Lower lobe of right lung (tissue), 2 donors: ENCODE data around the gene PRM3. TPM values are rescaled to one million over a fixed set of nuclear protein-coding genes. Genes with fewer than 3 reads are reported as not detected.

Experiments used
- ATAC-seq, 2 donors: fragments of 200-7000 bp; cut with Tn5 transposase; one replicate each; pipeline ENCODE4 v1.9.1; 2020 to 2022; ENCODE audit warnings: mild to moderate bottlenecking in 2 of 2, moderate library complexity in 2 of 2
- DNase-seq: peaks from one replicate; pipeline ENCODE4 v3.0.0-alpha.2; 2020
- H3K27ac ChIP-seq: fragments of 200-600 bp; one replicate; pipeline ENCODE4 v1.8.0; 2022
- H3K27me3 ChIP-seq: fragments of 200-600 bp; one replicate; pipeline ENCODE4 v1.8.0; 2022; ENCODE audit warnings: low read depth
- H3K36me3 ChIP-seq: fragments of 200-600 bp; one replicate; pipeline ENCODE4 v1.8.0; 2022; ENCODE audit warnings: mild to moderate bottlenecking
- H3K4me1 ChIP-seq: fragments of 200-600 bp; one replicate; pipeline ENCODE4 v1.8.0; 2022
- H3K4me3 ChIP-seq: fragments of 200-600 bp; one replicate; pipeline ENCODE4 v1.8.0; 2022; ENCODE audit warnings: mild to moderate bottlenecking
- H3K9me3 ChIP-seq: fragments of 200-600 bp; one replicate; pipeline ENCODE4 v1.8.0; 2022
- intact Hi-C: fragments of 100-400 bp; cut with DNase I; formaldehyde crosslinking; loops from one replicate; pipeline ENCODE4 v1.11.0; 2022
- total RNA-seq: library from RNA; stranded (reverse); fragmentation: NEBNext Ultra II Directional; extraction: Animal tissue kit (Norgen Biotek cat#: 25700); gene quantifications from one replicate; pipeline ENCODE4 v1.2.1, GENCODE V29; 2021
- TF ChIP-seq, protein P1 (sequence below): fragments of 200-600 bp; IDR thresholded peaks from one replicate; pipeline ENCODE4 v1.8.0; 2022; ENCODE audit warnings: antibody characterized with exemption, mild to moderate bottlenecking
- donor health status: DM: no; HTN: yes; CAD: no; lungs with severe emphysema.

The PRM3 gene
- total RNA-seq, 1 donor from 2014 or later, result not detected

DNA sequence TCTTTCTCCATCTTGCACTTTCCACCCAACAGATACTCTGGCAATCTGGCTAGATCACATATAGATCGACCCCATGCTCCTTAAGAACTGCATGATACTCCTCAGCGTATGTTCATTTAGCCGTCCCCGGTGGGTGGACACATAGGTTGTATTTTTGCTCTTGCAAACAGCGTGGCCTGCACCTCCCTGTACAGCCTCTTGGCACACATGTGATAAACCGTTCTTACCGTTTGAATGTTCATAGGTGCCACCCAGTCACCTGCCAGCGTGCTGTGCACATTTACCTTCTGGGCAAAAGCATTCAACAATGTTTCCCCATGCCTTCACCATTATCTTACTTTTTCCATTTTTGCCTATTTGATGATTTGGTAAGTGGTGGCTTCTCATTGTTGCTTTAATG, 10.5 kb downstream of the PRM3 start:
- Histone ChIP-seq H3K4me3 (no peak overlapping the region), H3K27ac (no peak overlapping the region), H3K36me3 (no peaks in the 10 kb centered on the region), H3K9me3 (no peaks in the 10 kb centered on the region), H3K4me1 (peaks cover 33% of the 10 kb centered on the region), H3K27me3 (no peaks in the 10 kb centered on the region)
- TF ChIP-seq, protein P1, sequence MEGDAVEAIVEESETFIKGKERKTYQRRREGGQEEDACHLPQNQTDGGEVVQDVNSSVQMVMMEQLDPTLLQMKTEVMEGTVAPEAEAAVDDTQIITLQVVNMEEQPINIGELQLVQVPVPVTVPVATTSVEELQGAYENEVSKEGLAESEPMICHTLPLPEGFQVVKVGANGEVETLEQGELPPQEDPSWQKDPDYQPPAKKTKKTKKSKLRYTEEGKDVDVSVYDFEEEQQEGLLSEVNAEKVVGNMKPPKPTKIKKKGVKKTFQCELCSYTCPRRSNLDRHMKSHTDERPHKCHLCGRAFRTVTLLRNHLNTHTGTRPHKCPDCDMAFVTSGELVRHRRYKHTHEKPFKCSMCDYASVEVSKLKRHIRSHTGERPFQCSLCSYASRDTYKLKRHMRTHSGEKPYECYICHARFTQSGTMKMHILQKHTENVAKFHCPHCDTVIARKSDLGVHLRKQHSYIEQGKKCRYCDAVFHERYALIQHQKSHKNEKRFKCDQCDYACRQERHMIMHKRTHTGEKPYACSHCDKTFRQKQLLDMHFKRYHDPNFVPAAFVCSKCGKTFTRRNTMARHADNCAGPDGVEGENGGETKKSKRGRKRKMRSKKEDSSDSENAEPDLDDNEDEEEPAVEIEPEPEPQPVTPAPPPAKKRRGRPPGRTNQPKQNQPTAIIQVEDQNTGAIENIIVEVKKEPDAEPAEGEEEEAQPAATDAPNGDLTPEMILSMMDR, result no peak
- ATAC-seq, result no peak
- intact Hi-C loops, result no loop called here
- DNase-seq, result no peak

DNA sequence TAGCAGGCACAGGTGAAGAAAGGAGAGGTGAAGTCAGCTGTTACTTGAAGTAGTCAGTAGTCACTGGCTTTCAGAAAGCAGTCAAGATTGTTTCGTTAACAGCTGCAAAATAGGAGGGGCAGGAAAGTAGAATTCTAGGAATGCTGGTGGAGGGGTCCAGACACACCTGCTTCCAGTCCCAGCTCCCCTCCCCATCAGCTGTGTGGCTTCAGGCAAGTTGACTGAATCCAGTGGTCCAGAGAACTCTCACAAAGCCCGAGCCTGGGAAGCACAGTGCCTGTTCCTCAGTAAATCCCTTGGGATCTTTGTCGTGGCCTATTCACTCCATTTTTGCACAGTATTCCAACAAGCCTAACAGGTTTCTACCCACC, 12.8 kb downstream of the PRM3 start:
- TF ChIP-seq, protein P1, result no peak
- no peak for ATAC-seq
- intact Hi-C loops, result no loop called here
- H3K9me3 ChIP-seq, result no peaks in the 10 kb centered on the region
- DNase-seq, result no peak
- no peaks in the 10 kb centered on the region for H3K36me3 ChIP-seq
- no peak overlapping the region for H3K27ac ChIP-seq
- no peaks in the 10 kb centered on the region for H3K27me3 ChIP-seq
- H3K4me1 ChIP-seq, result peaks cover 37% of the 10 kb centered on the region
- no peak overlapping the region for H3K4me3 ChIP-seq

DNA sequence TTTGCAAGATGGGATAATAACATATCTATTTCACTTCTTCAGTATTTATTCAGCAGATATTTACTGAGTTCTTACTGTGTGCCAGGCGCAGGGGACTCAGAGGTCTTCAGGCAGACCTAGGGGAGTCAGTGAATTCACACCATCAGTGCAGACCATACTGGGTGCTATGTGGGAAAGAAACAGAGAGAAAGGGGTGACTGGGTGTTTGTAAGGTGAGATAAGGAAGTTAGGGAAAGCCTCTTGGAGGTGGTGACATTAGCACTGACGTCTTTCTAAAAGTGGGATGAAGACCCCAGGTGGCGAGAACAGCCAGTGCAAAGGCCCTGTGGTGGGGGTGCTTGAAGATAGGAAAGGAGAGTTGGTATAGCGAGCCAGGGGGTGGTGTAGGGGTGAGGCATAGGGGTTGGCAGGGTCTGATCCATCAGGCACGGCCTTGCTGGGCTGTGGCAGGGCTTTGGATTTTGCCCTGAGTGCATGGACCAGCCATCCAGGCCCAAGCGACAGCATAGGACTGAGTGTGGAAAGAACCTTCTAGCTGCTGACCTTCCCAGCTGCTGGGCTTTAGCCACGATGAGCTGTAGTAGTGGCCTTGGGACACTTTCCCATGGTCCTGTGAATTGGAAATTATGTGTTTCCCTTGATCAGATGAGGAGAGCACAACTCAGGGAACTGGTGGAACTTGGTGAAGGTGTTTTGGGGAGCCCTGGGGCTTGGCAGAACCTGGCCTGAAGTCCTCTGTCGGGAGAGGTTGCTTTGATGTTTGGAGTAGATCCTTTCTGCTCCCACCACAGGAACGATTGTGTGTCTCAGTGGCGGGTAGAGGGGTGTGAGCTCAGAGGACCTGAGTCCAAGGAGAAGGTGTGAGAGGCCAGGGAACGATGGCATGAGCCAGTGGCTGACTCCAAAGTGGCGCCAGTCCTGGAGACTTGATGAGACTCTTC, 13.5 kb downstream of the PRM3 start:
- H3K27ac ChIP-seq, result no peak overlapping the region
- intact Hi-C loops, result no loop called here
- DNase-seq (no peak), ATAC-seq (no peak)
- peaks cover 31% of the 10 kb centered on the region for H3K4me1 ChIP-seq
- TF ChIP-seq, protein P1, result no peak
- no peaks in the 10 kb centered on the region for H3K36me3 ChIP-seq
- H3K9me3 ChIP-seq, result no peaks in the 10 kb centered on the region
- no peaks in the 10 kb centered on the region for H3K27me3 ChIP-seq
- no peak overlapping the region for H3K4me3 ChIP-seq

DNA sequence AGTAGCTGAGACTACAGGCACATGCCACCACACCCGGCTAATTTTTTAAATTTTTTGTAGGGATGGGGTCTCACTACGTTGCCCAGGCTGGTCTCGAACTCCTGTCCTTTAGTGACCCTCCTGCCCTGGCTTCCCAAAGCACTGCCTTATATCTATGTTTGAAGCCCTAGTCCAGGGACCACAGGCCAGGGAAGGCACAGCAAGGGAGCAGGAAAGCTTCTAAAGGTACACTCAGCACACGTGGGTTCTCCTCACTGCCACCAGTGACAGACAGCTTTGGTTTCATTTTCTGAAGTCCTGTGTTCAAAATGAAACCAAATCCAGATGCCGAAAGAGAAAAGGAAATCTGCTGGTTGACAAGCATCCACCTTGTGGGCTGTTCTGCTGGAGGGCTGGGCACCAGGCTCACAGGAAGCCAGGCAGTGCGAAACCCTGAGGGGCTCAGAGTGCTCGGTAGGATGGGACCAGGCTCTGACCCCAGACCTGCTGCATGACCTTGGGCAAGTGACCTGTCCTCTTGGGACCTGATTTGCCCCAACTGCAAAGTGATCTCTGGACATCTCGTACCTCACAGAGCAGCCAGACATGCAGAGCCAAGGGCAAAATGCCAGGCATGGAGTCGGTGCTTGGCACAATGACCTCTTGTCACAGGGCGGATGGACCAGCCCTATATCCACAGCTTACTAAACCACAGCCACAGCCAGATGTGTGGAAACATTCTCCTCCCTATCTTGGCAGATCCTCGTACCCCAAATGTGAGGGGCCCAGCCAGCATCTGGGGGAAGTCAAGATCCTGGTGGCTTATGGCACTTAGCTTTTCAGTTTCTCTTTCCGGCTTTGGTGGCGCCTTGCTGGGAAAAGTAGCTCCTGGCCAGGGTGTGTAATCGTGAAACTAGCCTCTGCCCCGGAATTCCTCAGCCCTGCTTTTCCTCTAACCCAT, 14.6 kb downstream of the PRM3 start:
- peaks cover 41% of the 10 kb centered on the region for H3K4me1 ChIP-seq
- DNase-seq, result peak; percentile 67
- H3K36me3 ChIP-seq, result no peaks in the 10 kb centered on the region
- H3K27me3 ChIP-seq, result no peaks in the 10 kb centered on the region
- H3K9me3 ChIP-seq, result no peaks in the 10 kb centered on the region
- no peak for ATAC-seq
- peak overlapping the region; percentile 40 for H3K27ac ChIP-seq
- peak overlapping the region; percentile 37 for H3K4me3 ChIP-seq
- intact Hi-C loops, result no loop called here
- TF ChIP-seq, protein P1, result no peak

DNA sequence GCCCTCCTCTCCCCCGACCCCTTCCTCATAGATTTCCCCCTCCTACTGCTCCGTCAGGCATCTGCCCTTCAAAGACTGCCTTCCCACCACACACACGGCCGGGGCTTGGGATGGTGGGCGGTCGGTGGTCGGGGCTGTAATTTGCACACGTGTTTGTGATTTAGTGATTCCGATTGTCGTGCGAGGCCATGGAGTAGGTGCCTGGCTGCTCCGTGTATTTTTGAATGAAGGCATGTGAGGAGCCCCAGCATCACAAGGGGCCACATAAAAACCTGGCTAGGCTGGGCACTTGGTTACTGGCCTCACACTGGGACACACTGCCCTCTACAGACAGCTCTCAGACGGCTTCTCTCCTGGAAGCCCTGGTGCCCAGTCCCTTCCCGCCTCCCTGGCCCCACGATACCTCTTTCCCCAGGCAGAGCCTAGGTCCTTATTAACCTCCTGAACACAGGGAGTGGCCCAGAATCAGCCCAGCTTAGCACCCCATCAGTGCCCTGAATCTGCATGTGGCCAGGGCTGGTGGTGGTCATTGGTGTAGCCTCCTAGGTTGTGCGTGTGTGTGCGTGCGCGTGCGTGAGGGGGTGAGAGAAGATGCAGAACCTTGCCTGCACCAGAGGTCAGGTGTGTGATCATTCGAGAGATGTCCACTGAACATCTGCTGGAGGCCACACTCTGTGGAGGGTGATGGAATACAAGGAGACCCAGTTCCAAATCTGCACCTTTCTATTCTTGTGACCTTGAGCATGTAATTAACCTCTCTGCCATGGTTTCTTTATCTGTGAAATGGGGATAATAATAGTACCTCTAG, 16.1 kb downstream of the PRM3 start:
- DNase-seq, result peak; percentile 78
- H3K27me3 ChIP-seq, result no peaks in the 10 kb centered on the region
- intact Hi-C loops, result no loop called here
- peaks cover 3% of the 10 kb centered on the region for H3K36me3 ChIP-seq
- no peaks in the 10 kb centered on the region for H3K9me3 ChIP-seq
- H3K4me1 ChIP-seq, result peaks cover 55% of the 10 kb centered on the region
- ATAC-seq, result peak; percentile 71 to 74
- peak overlapping the region; percentile 98 for H3K27ac ChIP-seq
- TF ChIP-seq, protein P1, result peak; percentile 77
- peak overlapping the region; percentile 90 for H3K4me3 ChIP-seq
